ENCODE data around the gene RARA. TPM values are rescaled to one million over a fixed set of nuclear protein-coding genes. Genes with fewer than 3 reads are reported as not detected.

Gene RARA
- total and polyA plus RNA-seq, 2 of the 4 experiments (the other 2 are of a cell fraction) = 9.0 to 12.7 TPM

GRCh38 chr17:40346765-40347158 lies 37.8 kb downstream of the RARA start:
- Histone ChIP-seq H2BK5ac (ENCODE audit: low read depth, low read length, poor library complexity, severe bottlenecking) (no peak overlapping the region), H3K27ac (ENCODE audit: insufficient read depth, low read length) (peak overlapping the region; percentile 25; the same call in 1 of the 2 replicates), H4K8ac (ENCODE audit: low read depth in 2 of 2, low read length in 2 of 2) (peak overlapping the region in 1 of 2 experiments; percentile 10; a peak in 1 of 4 replicates), H3K36me3 (ENCODE audit: control insufficient read depth, insufficient read depth, low read length) (peaks cover 28% of the 10 kb centered on the region), H3K79me1 (ENCODE audit: low read depth in 1 of 2, low read length in 2 of 2) (peaks cover 59 to 94% of the 10 kb centered on the region in 2 experiments), H3K9me3 (ENCODE audit: control insufficient read depth, insufficient read depth, low read length) (no peaks in the 10 kb centered on the region), H2BK15ac (ENCODE audit: low read depth, low read length) (no peak overlapping the region; the same call in 2 of the 3 replicates), H2AK5ac (ENCODE audit: low read depth, low read length) (peak overlapping the region; percentile 50), H3K56ac (ENCODE audit: extremely low read depth, insufficient read depth, low read length) (no peak overlapping the region), H3K4me2 (ENCODE audit: low read depth, low read length) (peak overlapping the region; percentile 12; the same call in 1 of the 2 replicates), H2AK9ac (replicated peaks; ENCODE audit: low read depth, low read length, poor library complexity) (no peak overlapping the region), H3K4me1 (ENCODE audit: control insufficient read depth, insufficient read depth, low read length) (peaks cover 59% of the 10 kb centered on the region), H3K4me3 (ENCODE audit: insufficient read depth, low read depth, low read length) (no peak overlapping the region), H4K91ac (ENCODE audit: insufficient read depth, low read depth, low read length) (peak overlapping the region; percentile 45; the same call in 1 of the 2 replicates), H2BK20ac (ENCODE audit: low read depth, low read length) (no peak overlapping the region), H3K18ac (ENCODE audit: low read depth, low read length) (no peak overlapping the region), H2BK120ac (ENCODE audit: low read depth, low read length) (0 out of 2 replicates have a peak overlapping the region, but pooled peaks have one; percentile 24), H2AFZ (replicated peaks; ENCODE audit: low read length, poor library complexity) (no peak overlapping the region), H4K5ac (ENCODE audit: low read depth, low read length) (no peak overlapping the region), H3K9me1 (ENCODE audit: insufficient read depth, low read length) (peaks cover 23% of the 10 kb centered on the region), H3K4ac (ENCODE audit: low read depth, low read length) (peak overlapping the region; percentile 18), H3K27me3 (ENCODE audit: control insufficient read depth, insufficient read depth, low read length) (no peaks in the 10 kb centered on the region), H4K20me1 (ENCODE audit: insufficient read depth, low read length) (peaks cover 69% of the 10 kb centered on the region), H3K14ac (replicated peaks; ENCODE audit: low read depth, low read length) (no peak overlapping the region), H3K23ac (ENCODE audit: low read depth, low read length) (peak overlapping the region; percentile 59; the same call in 1 of the 2 replicates), H3K9ac (ENCODE audit: low read depth, low read length) (no peak overlapping the region)
- no TSS peak for BruUV-seq (replicated peaks)
- CTCF ChIA-PET = no interaction called here
- in situ Hi-C loops (cut with MboI; ENCODE audit: low sequenced_read_pairs) = no loop called here
- WGBS, 2 experiments (ENCODE audit: extremely low coverage in 2 of 2, insufficient read length in 1 of 2) = no CpG with 5 or more reads among the region's 1 CpG
- no peak for DNase-seq
- intact Hi-C loops (cut with micrococcal nuclease) = no loop called here
- dilution Hi-C loops (cut with HindIII; ENCODE audit: low sequenced_read_pairs, unreplicated experiment) = no loop called here
- POLR2A ChIA-PET (ENCODE audit: unreplicated experiment) = no interaction called here
- no peak for ATAC-seq (ENCODE audit: low read depth)
- TF ChIP-seq CEBPB (IDR thresholded peaks at IDR 0.05; ENCODE audit: low read depth, low read length) = no peak
- TF ChIP-seq SMC3 (IDR thresholded peaks at IDR 0.05; ENCODE audit: low read depth, low read length) = no peak

All from IMR-90 (cell line).